Measurements from ENCODE around the gene KLHL22. TPM values are rescaled to one million over a fixed set of nuclear protein-coding genes. Genes with fewer than 3 reads are reported as not detected.

Gene KLHL22
- total and polyA plus RNA-seq, 2 of the 13 experiments (the other 11 are each of a cell fraction or from before 2014, with no cell fraction given) = 10.9 to 14.8 TPM

DNA sequence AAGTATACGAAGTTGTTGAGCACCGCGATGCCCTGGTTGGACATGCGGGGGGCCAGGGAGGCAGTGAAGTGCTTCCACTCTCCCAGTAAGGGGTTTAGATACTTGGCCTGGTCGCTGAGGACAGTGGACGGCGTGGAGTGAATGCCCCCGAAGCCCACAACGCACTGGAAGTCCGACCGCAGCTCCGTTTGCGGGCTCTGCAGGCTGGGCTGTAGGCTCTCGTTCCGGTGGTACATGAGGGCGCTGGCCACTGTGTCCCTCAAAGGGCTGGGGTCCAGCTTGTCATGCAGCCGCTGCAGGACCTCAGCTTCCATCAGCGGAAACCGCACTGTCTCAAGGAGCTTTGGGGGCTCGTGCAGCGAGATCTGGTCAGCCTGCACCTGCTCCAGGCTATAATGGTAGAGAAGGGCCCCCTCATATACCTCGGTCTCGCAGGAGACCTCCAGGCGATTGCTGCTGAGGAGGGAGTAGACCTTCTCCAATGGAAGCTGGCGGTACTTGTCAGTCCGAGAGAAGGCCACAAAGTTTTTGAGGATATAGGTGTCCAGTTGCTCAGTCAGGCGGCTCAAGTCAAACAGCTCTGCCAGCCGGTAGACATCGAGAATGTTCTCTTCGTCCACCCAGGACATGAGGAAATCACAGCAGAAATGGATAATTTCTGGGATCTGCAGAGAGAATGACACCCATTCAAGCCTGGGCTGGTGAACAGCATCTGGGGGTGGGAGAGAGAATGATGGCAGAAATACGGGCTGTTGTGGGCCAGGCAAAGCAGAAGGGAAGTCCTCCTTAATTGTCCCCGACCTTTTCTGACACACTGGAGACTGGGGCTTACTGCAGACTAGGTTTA is 30.5 kb downstream of the KLHL22 start:
- Histone ChIP-seq H3K9ac (ENCODE audit: insufficient read depth, low read depth, low read length) (no peak overlapping the region), H3K4me3 (replicated peaks in 1 of 3; ENCODE audit: insufficient read depth in 1 of 3, low read depth in 2 of 3, low read length in 3 of 3) (no peak overlapping the region), H3K27me3 (ENCODE audit: control insufficient read depth in 1 of 2, insufficient read depth in 2 of 2, low read length in 2 of 2) (no peaks in the 10 kb centered on the region), H3K36me3 (replicated peaks in 1 of 2; ENCODE audit: control insufficient read depth in 1 of 2, insufficient read depth in 2 of 2, low read length in 2 of 2) (peaks cover 1 to 4% of the 10 kb centered on the region in 2 experiments; a peak in 1 of 5 replicates), H4K20me1 (ENCODE audit: insufficient read depth, low read length) (no peaks in the 10 kb centered on the region), H3K4me1 (ENCODE audit: insufficient read depth, low read length) (no peaks in the 10 kb centered on the region), H2AFZ (ENCODE audit: low read length) (no peak overlapping the region), H3K4me2 (ENCODE audit: low read depth, low read length) (no peak overlapping the region), H3K9me3 (ENCODE audit: low read length) (no peaks in the 10 kb centered on the region), H3K27ac (ENCODE audit: extremely low read length, insufficient read depth, low read length) (no peak overlapping the region), H3K79me2 (ENCODE audit: insufficient read depth, low read length) (no peaks in the 10 kb centered on the region)
- intact Hi-C loops (cut with micrococcal nuclease; ENCODE audit: unreplicated experiment) = no loop called here
- in situ Hi-C loops (cut with HindIII; ENCODE audit: extremely low pct_ligation_motif_present, low pct_unique_long_range_greater_than_20kb) = no loop called here
- FAIRE-seq (no peak), ATAC-seq (no peak), DNase-seq (ENCODE audit: low spot score) (no peak)
- BruUV-seq (replicated peaks) = no TSS peak
- 97% methylated on average over 24 of the region's 32 CpGs for WGBS (ENCODE audit: low lambda C conversion rate)
- POLR2A ChIA-PET = no interaction called here
- CTCF ChIA-PET (ENCODE audit: low intra/inter-chr PET ratio, low total read pairs) = no interaction called here
- no peak for TF ChIP-seq ZNF598 (CRISPR knock-in tag; IDR thresholded peaks at IDR 0.05; ENCODE audit: borderline replicate concordance)
- TF ChIP-seq, protein P1, sequence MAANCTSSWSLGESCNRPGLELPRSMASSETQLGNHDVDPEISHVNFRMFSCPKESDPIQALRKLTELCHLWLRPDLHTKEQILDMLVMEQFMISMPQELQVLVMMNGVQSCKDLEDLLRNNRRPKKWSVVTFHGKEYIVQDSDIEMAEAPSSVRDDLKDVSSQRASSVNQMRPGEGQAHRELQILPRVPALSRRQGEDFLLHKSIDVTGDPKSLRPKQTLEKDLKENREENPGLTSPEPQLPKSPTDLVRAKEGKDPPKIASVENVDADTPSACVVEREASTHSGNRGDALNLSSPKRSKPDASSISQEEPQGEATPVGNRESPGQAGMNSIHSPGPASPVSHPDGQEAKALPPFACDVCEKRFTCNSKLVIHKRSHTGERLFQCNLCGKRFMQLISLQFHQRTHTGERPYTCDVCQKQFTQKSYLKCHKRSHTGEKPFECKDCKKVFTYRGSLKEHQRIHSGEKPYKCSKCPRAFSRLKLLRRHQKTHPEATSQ (CRISPR knock-in tag; IDR thresholded peaks at IDR 0.05; ENCODE audit: borderline replicate concordance) = no peak
- no peak for TF ChIP-seq ZNF724P (CRISPR knock-in tag; IDR thresholded peaks at IDR 0.05; ENCODE audit: borderline replicate concordance)
- TF ChIP-seq ERF (CRISPR knock-in tag; IDR thresholded peaks at IDR 0.05) = no peak
- no peak for TF ChIP-seq KDM6A (CRISPR knock-in tag; IDR thresholded peaks at IDR 0.05; ENCODE audit: low read depth)
- no peak for TF ChIP-seq MIER2 (CRISPR knock-in tag; IDR thresholded peaks at IDR 0.05)
- TF ChIP-seq ATF1 (CRISPR knock-in tag; IDR thresholded peaks at IDR 0.05) = no peak
- TF ChIP-seq, protein P2, sequence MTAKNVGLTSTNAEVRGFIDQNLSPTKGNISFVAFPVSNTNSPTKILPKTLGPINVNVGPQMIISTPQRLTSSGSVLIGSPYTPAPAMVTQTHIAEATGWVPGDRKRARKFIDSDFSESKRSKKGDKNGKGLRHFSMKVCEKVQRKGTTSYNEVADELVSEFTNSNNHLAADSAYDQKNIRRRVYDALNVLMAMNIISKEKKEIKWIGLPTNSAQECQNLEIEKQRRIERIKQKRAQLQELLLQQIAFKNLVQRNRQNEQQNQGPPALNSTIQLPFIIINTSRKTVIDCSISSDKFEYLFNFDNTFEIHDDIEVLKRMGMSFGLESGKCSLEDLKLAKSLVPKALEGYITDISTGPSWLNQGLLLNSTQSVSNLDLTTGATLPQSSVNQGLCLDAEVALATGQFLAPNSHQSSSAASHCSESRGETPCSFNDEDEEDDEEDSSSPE (CRISPR knock-in tag; IDR thresholded peaks at IDR 0.05) = no peak
- TF ChIP-seq CCDC6 (CRISPR knock-in tag; IDR thresholded peaks at IDR 0.05) = no peak
- TF ChIP-seq, protein P3, sequence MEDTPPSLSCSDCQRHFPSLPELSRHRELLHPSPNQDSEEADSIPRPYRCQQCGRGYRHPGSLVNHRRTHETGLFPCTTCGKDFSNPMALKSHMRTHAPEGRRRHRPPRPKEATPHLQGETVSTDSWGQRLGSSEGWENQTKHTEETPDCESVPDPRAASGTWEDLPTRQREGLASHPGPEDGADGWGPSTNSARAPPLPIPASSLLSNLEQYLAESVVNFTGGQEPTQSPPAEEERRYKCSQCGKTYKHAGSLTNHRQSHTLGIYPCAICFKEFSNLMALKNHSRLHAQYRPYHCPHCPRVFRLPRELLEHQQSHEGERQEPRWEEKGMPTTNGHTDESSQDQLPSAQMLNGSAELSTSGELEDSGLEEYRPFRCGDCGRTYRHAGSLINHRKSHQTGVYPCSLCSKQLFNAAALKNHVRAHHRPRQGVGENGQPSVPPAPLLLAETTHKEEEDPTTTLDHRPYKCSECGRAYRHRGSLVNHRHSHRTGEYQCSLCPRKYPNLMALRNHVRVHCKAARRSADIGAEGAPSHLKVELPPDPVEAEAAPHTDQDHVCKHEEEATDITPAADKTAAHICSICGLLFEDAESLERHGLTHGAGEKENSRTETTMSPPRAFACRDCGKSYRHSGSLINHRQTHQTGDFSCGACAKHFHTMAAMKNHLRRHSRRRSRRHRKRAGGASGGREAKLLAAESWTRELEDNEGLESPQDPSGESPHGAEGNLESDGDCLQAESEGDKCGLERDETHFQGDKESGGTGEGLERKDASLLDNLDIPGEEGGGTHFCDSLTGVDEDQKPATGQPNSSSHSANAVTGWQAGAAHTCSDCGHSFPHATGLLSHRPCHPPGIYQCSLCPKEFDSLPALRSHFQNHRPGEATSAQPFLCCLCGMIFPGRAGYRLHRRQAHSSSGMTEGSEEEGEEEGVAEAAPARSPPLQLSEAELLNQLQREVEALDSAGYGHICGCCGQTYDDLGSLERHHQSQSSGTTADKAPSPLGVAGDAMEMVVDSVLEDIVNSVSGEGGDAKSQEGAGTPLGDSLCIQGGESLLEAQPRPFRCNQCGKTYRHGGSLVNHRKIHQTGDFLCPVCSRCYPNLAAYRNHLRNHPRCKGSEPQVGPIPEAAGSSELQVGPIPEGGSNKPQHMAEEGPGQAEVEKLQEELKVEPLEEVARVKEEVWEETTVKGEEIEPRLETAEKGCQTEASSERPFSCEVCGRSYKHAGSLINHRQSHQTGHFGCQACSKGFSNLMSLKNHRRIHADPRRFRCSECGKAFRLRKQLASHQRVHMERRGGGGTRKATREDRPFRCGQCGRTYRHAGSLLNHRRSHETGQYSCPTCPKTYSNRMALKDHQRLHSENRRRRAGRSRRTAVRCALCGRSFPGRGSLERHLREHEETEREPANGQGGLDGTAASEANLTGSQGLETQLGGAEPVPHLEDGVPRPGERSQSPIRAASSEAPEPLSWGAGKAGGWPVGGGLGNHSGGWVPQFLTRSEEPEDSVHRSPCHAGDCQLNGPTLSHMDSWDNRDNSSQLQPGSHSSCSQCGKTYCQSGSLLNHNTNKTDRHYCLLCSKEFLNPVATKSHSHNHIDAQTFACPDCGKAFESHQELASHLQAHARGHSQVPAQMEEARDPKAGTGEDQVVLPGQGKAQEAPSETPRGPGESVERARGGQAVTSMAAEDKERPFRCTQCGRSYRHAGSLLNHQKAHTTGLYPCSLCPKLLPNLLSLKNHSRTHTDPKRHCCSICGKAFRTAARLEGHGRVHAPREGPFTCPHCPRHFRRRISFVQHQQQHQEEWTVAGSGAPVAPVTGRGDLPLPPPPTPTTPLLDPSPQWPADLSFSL (CRISPR knock-in tag; IDR thresholded peaks at IDR 0.05) = no peak
- TF ChIP-seq, protein P4, sequence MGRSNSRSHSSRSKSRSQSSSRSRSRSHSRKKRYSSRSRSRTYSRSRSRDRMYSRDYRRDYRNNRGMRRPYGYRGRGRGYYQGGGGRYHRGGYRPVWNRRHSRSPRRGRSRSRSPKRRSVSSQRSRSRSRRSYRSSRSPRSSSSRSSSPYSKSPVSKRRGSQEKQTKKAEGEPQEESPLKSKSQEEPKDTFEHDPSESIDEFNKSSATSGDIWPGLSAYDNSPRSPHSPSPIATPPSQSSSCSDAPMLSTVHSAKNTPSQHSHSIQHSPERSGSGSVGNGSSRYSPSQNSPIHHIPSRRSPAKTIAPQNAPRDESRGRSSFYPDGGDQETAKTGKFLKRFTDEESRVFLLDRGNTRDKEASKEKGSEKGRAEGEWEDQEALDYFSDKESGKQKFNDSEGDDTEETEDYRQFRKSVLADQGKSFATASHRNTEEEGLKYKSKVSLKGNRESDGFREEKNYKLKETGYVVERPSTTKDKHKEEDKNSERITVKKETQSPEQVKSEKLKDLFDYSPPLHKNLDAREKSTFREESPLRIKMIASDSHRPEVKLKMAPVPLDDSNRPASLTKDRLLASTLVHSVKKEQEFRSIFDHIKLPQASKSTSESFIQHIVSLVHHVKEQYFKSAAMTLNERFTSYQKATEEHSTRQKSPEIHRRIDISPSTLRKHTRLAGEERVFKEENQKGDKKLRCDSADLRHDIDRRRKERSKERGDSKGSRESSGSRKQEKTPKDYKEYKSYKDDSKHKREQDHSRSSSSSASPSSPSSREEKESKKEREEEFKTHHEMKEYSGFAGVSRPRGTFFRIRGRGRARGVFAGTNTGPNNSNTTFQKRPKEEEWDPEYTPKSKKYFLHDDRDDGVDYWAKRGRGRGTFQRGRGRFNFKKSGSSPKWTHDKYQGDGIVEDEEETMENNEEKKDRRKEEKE (IDR thresholded peaks at IDR 0.05) = no peak
- no peak for TF ChIP-seq PHF5A (CRISPR knock-in tag; IDR thresholded peaks at IDR 0.05; ENCODE audit: low read depth, unreplicated experiment)

Data from HepG2 (cell line).